Calu3 (cell line): ENCODE measurements around the gene PDGFA. TPM values are rescaled to one million over a fixed set of nuclear protein-coding genes. Genes with fewer than 3 reads are reported as not detected.

Source experiments
- BruUV-seq: library from RNA; stranded (reverse); fragments of 400-500 nt; replicated peaks from 2 replicates; lab custom pipeline; 2021; lab: Mats Ljungman, UMichigan
- CTCF ChIA-PET: fragments of 300-600 bp; sonication (Branson Sonifier 250); formaldehyde crosslinking; loops from one replicate; lab custom pipeline; 2022; ENCODE audit warnings: antibody characterized with exemption; lab: Charles Lee
- DNase-seq: peaks from one replicate; pipeline ENCODE4 v3.0.0; 2022
- H3K27ac Mint-ChIP-seq: one replicate; pipeline ENCODE4 v1.8.0; 2022; ENCODE audit warnings: mixed read lengths; ENCODE audit not compliant: unreplicated experiment
- H3K27me3 Mint-ChIP-seq: one replicate; pipeline ENCODE4 v1.8.0; 2022; ENCODE audit warnings: mixed read lengths; ENCODE audit not compliant: unreplicated experiment
- H3K36me3 Mint-ChIP-seq: one replicate; pipeline ENCODE4 v1.8.0; 2022; ENCODE audit warnings: mild to moderate bottlenecking, moderate library complexity, mixed read lengths; ENCODE audit not compliant: insufficient read depth, unreplicated experiment
- H3K4me1 Mint-ChIP-seq: one replicate; pipeline ENCODE4 v1.8.0; 2022; ENCODE audit warnings: mild to moderate bottlenecking, low read depth, mixed read lengths; ENCODE audit not compliant: unreplicated experiment
- H3K4me3 Mint-ChIP-seq: one replicate; pipeline ENCODE4 v1.8.0; 2022; ENCODE audit warnings: mild to moderate bottlenecking, low read depth, moderate library complexity, mixed read lengths; ENCODE audit not compliant: unreplicated experiment
- H3K9me3 Mint-ChIP-seq: one replicate; pipeline ENCODE4 v1.8.0; 2022; ENCODE audit warnings: low read depth, mixed read lengths; ENCODE audit not compliant: unreplicated experiment
- intact Hi-C: fragments of 100-400 bp; cut with micrococcal nuclease; formaldehyde crosslinking; loops from one replicate; pipeline ENCODE4 v1.10.0; 2022; ENCODE audit not compliant: unreplicated experiment
- total RNA-seq: library from RNA; stranded (reverse); gene quantifications from 2 replicates; pipeline ENCODE4 v1.2.3, GENCODE V29; 2022
- TF ChIP-seq, protein P1 (sequence below): fragments of 200-600 bp; IDR thresholded peaks from one replicate; pipeline ENCODE4 v1.8.0; 2022; ENCODE audit warnings: antibody characterized with exemption; ENCODE audit not compliant: unreplicated experiment

PDGFA gene
- total RNA-seq, 1 experiment from 2014 or later: 4.5 TPM

DNA sequence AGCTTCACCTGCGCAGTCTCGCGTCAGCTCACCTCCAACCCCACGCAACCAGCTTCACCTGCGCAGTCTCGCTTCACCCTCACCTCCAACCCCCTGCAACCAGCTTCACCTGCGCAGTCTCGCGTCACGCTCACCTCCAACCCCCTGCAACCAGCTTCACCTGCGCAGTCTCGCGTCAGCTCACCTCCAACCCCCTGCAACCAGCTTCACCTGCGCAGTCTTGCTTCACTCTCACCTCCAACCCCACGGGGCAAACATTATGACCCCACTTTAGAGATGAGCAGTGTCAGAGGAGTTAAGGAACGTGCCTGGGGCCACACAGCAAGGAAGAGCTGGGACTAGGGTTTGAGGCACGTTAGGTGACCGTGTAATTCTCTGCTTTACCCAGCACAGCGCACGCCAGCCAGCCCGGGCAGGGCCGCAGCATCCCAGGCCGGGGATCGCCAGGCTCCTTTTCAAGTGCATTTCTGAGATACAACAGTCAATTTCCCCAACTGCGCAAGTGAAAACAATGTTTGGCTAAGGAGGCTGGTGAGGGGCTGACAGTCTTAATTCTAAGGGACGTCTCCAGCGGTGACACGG is 22.6 kb upstream of the PDGFA start:
- H3K27me3 Mint-ChIP-seq: no peaks in the 10 kb centered on the region
- CTCF ChIA-PET: interaction anchor here (1.7 kb wide), 1 partner anchor 11 kb away, joined by 5 read pairs; no protein-coding TSS in a partner anchor
- peak overlapping the region; percentile 70 for H3K27ac Mint-ChIP-seq
- TF ChIP-seq, protein P1, sequence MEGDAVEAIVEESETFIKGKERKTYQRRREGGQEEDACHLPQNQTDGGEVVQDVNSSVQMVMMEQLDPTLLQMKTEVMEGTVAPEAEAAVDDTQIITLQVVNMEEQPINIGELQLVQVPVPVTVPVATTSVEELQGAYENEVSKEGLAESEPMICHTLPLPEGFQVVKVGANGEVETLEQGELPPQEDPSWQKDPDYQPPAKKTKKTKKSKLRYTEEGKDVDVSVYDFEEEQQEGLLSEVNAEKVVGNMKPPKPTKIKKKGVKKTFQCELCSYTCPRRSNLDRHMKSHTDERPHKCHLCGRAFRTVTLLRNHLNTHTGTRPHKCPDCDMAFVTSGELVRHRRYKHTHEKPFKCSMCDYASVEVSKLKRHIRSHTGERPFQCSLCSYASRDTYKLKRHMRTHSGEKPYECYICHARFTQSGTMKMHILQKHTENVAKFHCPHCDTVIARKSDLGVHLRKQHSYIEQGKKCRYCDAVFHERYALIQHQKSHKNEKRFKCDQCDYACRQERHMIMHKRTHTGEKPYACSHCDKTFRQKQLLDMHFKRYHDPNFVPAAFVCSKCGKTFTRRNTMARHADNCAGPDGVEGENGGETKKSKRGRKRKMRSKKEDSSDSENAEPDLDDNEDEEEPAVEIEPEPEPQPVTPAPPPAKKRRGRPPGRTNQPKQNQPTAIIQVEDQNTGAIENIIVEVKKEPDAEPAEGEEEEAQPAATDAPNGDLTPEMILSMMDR: no peak
- H3K4me1 Mint-ChIP-seq: peaks cover 50% of the 10 kb centered on the region
- DNase-seq: no peak
- H3K4me3 Mint-ChIP-seq: peak overlapping the region; percentile 25
- H3K36me3 Mint-ChIP-seq: peaks cover 35% of the 10 kb centered on the region
- no peaks in the 10 kb centered on the region for H3K9me3 Mint-ChIP-seq
- BruUV-seq: no TSS peak
- intact Hi-C loops: no loop called here

DNA sequence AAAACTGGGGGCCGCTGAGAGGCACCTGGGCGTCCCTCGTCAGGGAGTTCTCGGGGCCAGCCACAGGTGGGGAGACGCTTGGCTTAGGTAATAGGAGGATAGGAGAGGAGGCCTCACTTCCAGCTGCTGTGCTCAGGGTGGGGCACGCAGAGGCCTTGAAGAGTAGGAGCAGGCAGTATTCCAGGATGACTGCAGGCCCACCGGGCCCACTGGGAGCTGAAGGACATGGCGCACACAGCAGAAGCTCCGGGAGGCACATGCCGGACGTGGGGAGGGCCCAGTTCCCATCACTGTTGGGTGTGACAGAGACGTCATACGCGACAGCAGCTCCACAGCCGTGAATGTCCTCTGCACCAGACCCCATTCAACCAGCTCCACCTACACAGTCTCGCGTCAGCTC is 22.0 kb upstream of the PDGFA start:
- TF ChIP-seq, protein P1: no peak
- no peak for DNase-seq
- H3K36me3 Mint-ChIP-seq: peaks cover 35% of the 10 kb centered on the region
- peak overlapping the region; percentile 70 for H3K27ac Mint-ChIP-seq
- H3K27me3 Mint-ChIP-seq: no peaks in the 10 kb centered on the region
- no peak overlapping the region for H3K4me3 Mint-ChIP-seq
- peaks cover 50% of the 10 kb centered on the region for H3K4me1 Mint-ChIP-seq
- no TSS peak for BruUV-seq
- intact Hi-C loops: no loop called here
- H3K9me3 Mint-ChIP-seq: no peaks in the 10 kb centered on the region
- CTCF ChIA-PET: no interaction called here

DNA sequence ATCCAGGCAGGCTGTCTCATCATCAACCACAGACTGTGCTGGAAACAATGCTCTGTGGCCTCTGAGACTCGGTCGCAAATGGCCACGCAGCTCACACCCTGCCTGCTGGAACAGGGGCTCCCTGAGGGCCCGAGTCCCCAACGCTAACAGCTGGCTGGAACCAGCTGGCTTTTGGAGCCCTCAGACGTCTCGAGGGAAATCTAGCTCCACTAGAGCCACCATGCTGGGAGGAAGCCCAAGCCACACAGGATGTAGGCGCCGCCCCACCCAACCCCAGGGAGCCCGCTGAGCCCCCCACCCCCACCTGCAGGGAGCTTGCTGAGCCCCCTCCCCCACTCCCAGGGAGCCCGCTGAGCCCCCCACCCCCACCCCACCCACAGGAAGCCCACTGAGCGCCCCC is 21.4 kb upstream of the PDGFA start:
- Mint-ChIP-seq H3K4me3 (no peak overlapping the region), H3K4me1 (peaks cover 50% of the 10 kb centered on the region), H3K9me3 (no peaks in the 10 kb centered on the region), H3K36me3 (peaks cover 35% of the 10 kb centered on the region), H3K27me3 (no peaks in the 10 kb centered on the region), H3K27ac (peak overlapping the region; percentile 69)
- intact Hi-C loops: no loop called here
- DNase-seq: no peak
- TF ChIP-seq, protein P1: no peak
- no TSS peak for BruUV-seq
- CTCF ChIA-PET: interaction anchor here (1.0 kb wide), 1 partner anchor 12 kb away, joined by 3 read pairs; no protein-coding TSS in a partner anchor

DNA sequence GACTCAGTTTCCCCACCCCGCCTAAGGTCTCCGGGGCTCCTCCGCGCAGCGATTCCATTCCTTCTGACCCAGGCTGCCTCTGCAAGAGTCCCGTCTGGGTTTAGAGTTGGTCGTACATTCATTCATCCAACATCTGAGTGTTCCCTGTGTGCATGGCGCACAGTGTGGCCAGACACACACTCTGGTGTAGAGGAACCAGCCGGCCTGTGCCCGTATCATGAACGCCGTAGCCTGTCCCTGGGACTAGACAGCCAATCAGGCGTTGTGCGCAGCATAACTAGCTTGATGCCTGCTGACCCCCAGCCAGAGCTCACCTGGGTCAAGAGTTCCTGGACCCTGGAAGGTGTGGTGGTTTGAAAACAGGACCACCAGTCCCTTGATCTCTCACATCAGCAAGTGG is 20.9 kb upstream of the PDGFA start:
- peak overlapping the region; percentile 69 for H3K27ac Mint-ChIP-seq
- CTCF ChIA-PET: interaction anchor here (1.0 kb wide), 1 partner anchor 12 kb away, joined by 3 read pairs; no protein-coding TSS in a partner anchor

More for the DNA sequence above, 20.9 kb upstream of the PDGFA start:
- Mint-ChIP-seq H3K4me3 (no peak overlapping the region), H3K4me1 (peaks cover 50% of the 10 kb centered on the region), H3K9me3 (no peaks in the 10 kb centered on the region), H3K36me3 (peaks cover 35% of the 10 kb centered on the region), H3K27me3 (peaks cover 3% of the 10 kb centered on the region)
- DNase-seq: no peak
- no TSS peak for BruUV-seq
- TF ChIP-seq, protein P1: no peak
- intact Hi-C loops: no loop called here
